Activated T-helper 2 cell treated with anti-CD3 and anti-CD28 coated beads, Interferon-gamma antibody, Interleukin-2, Interleukin-4, amounts not matched to agents 10 μg/mL and 5 μg/mL and 100 μg/mL, durations not matched to agents 14 hours and 24 hours and 36 hours (primary cell): ENCODE data around the gene NUP98. TPM values are rescaled to one million over a fixed set of nuclear protein-coding genes. Genes with fewer than 3 reads are reported as not detected.
A peak's percentile ranks its signal among the peaks of the same experiment; 100 is the strongest.

Experiments used
- DNase-seq: peaks from one replicate; pipeline ENCODE4 v3.0.0; 2021; ENCODE audit warnings: low spot score
- H3K27ac Mint-ChIP-seq: one replicate; pipeline ENCODE4 v1.8.0; 2021; ENCODE audit warnings: mixed read lengths
- H3K27me3 Mint-ChIP-seq: one replicate; pipeline ENCODE4 v1.8.0; 2021; ENCODE audit warnings: low read depth, mixed read lengths
- H3K36me3 Mint-ChIP-seq: one replicate; pipeline ENCODE4 v1.8.0; 2021; ENCODE audit warnings: low read depth, mixed read lengths
- H3K4me1 Mint-ChIP-seq: one replicate; pipeline ENCODE4 v1.8.0; 2021; ENCODE audit warnings: low read depth, mixed read lengths
- H3K4me3 Mint-ChIP-seq: one replicate; pipeline ENCODE4 v1.8.0; 2021; ENCODE audit warnings: low read depth, mild to moderate bottlenecking, moderate library complexity, mixed read lengths
- H3K9me3 Mint-ChIP-seq: one replicate; pipeline ENCODE4 v1.8.0; 2021; ENCODE audit warnings: mixed read lengths
- intact Hi-C: fragments of 100-400 bp; cut with micrococcal nuclease; formaldehyde crosslinking; loops from one replicate; pipeline ENCODE4 v1.15.1; 2023
- total RNA-seq: library from RNA; stranded (reverse); gene quantifications from 2 replicates; pipeline ENCODE4 v1.2.3, GENCODE V29; 2022

NUP98 gene
- total RNA-seq, 1 donor from 2014 or later = 123 TPM

DNA sequence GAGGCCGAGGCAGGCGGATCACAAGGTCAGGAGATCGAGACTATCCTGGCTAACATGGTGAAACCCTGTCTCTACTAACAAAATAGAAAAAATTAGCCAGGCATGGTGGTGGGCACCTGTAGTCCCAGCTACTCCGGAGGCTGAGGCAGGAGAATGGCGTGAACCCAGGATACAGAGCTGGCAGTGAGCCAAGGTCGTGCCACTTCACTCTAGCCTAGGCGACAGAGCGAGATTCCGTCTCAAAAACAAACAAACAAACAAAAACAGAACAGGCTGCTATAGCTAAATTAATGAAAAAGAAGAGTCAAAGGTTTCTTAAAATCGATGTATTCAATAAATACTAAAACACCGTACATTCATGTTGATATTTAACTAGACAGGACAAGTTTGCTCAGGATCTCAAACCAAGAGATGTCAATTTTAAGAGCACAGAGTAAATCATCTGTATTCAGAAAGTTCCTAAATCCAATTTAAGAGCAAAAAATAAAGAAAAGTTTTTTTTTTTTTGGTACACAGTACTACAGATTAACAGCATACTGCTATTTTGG lies 59.9 kb downstream of the NUP98 start:
- no peak overlapping the region for H3K27ac Mint-ChIP-seq
- peaks cover 21% of the 10 kb centered on the region for H3K4me1 Mint-ChIP-seq
- intact Hi-C loops = no loop called here
- H3K36me3 Mint-ChIP-seq = peaks cover 78% of the 10 kb centered on the region
- no peak overlapping the region for H3K4me3 Mint-ChIP-seq
- no peak for DNase-seq
- no peaks in the 10 kb centered on the region for H3K27me3 Mint-ChIP-seq
- H3K9me3 Mint-ChIP-seq = no peaks in the 10 kb centered on the region

DNA sequence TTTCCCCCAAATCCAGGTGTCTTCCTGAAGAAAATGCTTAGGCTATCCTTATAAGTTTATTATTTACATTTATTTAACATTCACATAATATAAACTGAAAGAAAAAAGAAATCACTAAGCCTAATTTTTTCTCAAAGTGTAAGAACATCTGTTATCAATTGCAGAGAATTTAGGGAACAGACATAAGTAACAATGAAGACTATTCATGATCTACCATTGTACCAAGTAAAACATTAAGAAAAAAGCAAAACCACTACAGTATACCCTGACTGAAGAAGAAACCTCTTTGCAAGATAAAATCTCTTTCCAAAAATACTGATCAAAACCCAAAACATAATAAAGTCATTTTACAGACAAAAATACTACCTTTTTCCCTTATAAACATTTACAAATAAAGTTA lies 60.5 kb downstream of the NUP98 start:
- intact Hi-C loops = no loop called here
- Mint-ChIP-seq H3K27ac (no peak overlapping the region), H3K27me3 (no peaks in the 10 kb centered on the region), H3K4me3 (no peak overlapping the region), H3K36me3 (peaks cover 80% of the 10 kb centered on the region), H3K4me1 (peaks cover 21% of the 10 kb centered on the region), H3K9me3 (no peaks in the 10 kb centered on the region)
- DNase-seq = no peak

DNA sequence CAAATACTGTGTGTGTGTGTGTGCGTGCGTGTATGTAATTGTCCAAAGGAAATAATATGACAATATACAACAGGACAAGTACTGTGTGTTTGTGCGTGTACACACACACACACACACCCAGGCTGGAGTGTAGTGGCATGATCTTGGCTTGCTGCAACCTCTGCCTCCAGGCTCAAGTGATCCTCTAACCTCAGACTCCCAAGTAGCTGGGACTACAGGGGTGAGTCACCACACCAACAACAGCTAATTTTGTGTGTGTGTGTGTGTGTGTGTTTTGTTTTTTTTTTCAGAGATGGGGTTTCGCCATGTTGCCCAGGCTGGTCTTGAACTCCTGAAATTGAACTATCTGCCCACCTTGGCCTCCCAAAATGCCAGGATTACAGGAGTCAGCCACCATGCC lies 61.5 kb downstream of the NUP98 start:
- Mint-ChIP-seq H3K27me3 (no peaks in the 10 kb centered on the region), H3K4me3 (no peak overlapping the region), H3K4me1 (peaks cover 21% of the 10 kb centered on the region), H3K9me3 (no peaks in the 10 kb centered on the region), H3K36me3 (peaks cover 78% of the 10 kb centered on the region), H3K27ac (no peak overlapping the region)
- DNase-seq = no peak
- intact Hi-C loops = no loop called here

DNA sequence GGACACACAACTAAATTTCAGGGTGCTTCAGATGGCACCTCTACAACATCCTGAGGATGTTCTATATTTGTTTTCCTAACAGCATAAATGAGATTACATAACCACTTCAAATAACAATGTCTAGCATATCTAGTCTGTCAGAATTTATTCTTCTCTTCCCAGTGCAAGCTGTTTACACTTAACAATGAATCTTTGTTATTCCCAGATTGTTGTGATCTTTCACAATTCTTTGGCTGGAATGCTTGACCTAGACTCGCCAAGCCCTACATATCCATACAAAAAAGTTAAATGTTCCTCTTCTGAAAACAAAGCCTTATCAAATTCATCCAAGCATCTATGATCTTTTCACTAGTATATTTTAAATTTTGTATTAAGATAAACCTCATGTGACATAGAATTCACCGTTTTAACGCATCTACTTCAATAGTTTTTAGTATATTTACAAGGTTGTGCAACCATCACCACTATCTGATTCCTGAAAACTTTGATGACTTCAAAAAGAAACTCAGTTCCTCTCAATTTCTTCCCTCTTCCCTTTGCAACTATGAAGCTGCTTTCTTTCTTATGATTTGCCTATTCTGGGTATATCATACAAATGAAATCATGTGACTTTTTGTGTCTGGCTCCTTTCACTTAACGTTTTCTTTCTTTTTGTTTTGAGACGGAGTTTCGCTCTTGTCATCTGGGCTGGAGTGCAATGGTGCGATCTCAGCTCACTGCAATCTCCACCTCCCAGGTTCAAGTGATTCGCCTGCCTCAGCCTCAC lies 64.5 kb downstream of the NUP98 start:
- peaks cover 87% of the 10 kb centered on the region for H3K36me3 Mint-ChIP-seq
- peaks cover 24% of the 10 kb centered on the region for H3K4me1 Mint-ChIP-seq

DNA sequence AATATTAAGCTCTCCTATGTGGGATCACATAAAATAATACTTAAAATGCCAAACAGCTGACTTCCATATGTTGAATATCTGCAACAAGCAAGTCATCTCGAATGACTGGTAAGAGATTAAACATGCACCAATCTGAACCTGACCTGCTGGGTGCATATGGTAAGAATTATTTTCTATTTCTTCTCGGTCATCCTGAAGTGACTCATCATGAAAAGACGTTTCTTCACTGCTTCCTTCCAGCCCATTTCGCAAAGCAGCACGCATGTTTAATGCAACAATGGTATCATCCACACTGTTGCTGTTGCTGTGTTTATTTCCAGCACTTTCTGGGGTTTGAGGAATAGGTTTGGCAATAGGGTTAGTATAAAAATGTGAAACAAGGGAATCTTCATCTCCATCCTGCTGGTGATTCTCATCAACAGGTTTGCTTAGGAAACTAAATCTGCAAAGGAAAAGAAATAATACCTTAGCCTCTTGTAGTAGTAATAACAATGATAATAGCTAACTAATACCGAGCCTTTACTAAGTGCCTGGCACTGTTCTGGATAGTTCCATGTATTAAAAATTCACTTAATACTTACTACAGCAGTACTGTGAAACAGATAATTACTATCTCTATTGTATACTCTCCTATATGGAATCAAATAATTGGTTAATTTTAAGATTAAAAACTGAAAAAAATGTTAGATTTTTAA lies 74.2 kb downstream of the NUP98 start:
- no peak overlapping the region for H3K4me3 Mint-ChIP-seq
- no peaks in the 10 kb centered on the region for H3K9me3 Mint-ChIP-seq
- peaks cover 76% of the 10 kb centered on the region for H3K36me3 Mint-ChIP-seq
- peaks cover 5% of the 10 kb centered on the region for H3K4me1 Mint-ChIP-seq
- H3K27me3 Mint-ChIP-seq = no peaks in the 10 kb centered on the region
- intact Hi-C loops = no loop called here
- no peak for DNase-seq
- H3K27ac Mint-ChIP-seq = no peak overlapping the region

More for the DNA sequence above, 64.5 kb downstream of the NUP98 start:
- intact Hi-C loops = no loop called here
- Mint-ChIP-seq H3K27ac (peak overlapping the region; percentile 46), H3K9me3 (no peaks in the 10 kb centered on the region), H3K4me3 (no peak overlapping the region), H3K27me3 (no peaks in the 10 kb centered on the region)
- DNase-seq = no peak

DNA sequence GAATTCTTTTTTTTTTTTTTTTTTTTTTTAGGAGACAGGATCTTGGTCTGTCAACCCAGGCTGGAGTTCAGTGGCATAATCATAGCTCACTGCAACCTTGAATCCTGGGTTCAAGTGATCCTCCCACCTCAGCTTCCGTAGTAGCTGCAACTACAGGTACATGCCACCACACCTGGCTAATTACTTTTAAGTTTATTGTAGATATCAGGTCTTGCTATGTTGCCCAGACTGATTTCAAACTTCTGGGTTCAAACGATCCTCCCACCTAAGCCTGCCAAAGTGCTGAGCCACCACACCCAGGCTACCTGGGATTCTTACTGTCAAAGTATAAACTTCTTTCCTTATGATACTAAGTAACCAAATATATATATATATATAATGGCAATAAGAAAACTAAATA lies 75.3 kb downstream of the NUP98 start:
- Mint-ChIP-seq H3K27me3 (no peaks in the 10 kb centered on the region), H3K4me3 (no peak overlapping the region), H3K4me1 (peaks cover 3% of the 10 kb centered on the region), H3K9me3 (no peaks in the 10 kb centered on the region), H3K27ac (no peak overlapping the region), H3K36me3 (peaks cover 76% of the 10 kb centered on the region)
- intact Hi-C loops = no loop called here
- DNase-seq = no peak

DNA sequence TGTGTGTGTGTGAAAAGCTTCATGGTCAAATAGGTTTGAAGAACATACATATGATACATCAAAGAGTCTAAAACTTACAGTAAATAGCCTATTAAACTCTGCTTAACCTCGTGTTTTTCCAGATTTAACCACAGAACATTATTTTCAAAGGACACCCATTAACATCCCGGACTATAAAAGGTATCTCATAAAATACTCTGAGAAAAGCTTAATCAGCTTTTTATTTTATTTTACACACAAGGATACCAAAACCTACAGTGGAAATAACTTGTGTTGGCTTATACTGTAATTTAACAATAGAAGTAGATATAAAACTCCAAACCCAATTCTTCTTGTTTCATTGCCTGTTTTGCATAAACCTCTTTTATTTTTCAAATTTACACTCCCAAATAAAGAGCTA lies 76.4 kb downstream of the NUP98 start:
- Mint-ChIP-seq H3K27ac (no peak overlapping the region), H3K4me1 (peaks cover 3% of the 10 kb centered on the region), H3K27me3 (no peaks in the 10 kb centered on the region), H3K36me3 (peaks cover 71% of the 10 kb centered on the region), H3K4me3 (no peak overlapping the region), H3K9me3 (no peaks in the 10 kb centered on the region)
- DNase-seq = no peak
- intact Hi-C loops = no loop called here

DNA sequence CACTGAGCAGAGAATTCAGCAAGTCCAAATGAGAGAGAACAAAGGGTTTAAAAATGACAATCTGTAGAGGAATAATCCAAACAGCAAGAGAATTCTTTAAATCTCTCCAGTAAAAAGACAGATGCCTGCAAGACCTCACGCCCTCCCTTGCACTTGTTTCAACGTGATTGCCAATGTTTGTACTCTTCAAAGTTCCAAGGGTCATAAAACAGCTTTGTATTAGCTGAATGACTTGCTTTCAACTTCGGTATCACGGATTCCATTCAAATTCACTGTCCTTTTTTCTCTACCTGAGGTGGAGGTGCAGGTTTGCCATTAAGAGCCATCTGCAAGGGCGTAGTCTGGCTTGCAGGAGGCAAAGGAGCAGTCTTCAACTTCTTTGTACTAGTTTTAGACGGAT lies 85.1 kb downstream of the NUP98 start:
- peaks cover 3% of the 10 kb centered on the region for H3K4me1 Mint-ChIP-seq
- H3K9me3 Mint-ChIP-seq = no peaks in the 10 kb centered on the region
- no peak overlapping the region for H3K27ac Mint-ChIP-seq
- no peak overlapping the region for H3K4me3 Mint-ChIP-seq
- intact Hi-C loops = no loop called here
- no peaks in the 10 kb centered on the region for H3K27me3 Mint-ChIP-seq
- no peak for DNase-seq
- peaks cover 70% of the 10 kb centered on the region for H3K36me3 Mint-ChIP-seq

DNA sequence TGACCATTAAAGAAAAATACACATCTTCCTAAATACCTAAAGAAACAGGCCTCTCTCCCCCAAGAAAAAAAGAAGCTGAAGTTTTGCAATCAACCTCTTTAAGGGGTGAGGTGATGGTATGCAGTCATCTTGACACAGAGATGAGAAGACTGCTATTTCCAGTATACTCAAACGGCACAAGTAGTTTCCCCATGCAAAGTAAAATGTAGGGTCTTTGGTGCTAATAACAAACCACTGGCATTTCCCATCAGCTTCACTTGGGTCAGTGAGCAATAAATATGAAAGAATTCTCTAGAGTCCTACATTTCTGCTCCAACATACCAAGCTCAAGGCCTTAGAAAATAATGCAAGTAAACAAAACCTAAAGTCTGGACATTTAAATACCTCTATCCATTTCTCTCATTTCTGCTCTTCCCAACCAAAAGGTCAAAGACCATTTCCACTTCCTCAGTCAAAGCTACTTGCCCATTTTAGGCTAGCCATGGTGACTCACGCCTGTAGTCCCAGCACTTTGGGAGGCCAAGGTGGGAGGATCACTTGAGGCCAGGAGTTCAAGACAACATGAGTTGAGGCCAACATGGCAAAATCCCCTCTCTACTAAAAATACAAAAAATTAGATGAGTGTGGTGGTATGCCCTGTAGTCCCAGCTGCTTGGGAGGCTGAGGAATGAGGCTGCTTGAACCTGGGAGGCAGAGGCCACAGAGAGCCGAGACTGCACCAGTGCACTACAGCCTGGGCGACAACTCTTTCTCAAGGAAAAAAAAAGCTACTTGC lies 86.7 kb downstream of the NUP98 start:
- H3K27me3 Mint-ChIP-seq = no peaks in the 10 kb centered on the region
- DNase-seq = no peak
- no peaks in the 10 kb centered on the region for H3K9me3 Mint-ChIP-seq
- intact Hi-C loops = no loop called here
- peak overlapping the region; percentile 76 for H3K27ac Mint-ChIP-seq
- H3K4me1 Mint-ChIP-seq = peaks cover 4% of the 10 kb centered on the region
- H3K4me3 Mint-ChIP-seq = no peak overlapping the region
- H3K36me3 Mint-ChIP-seq = peaks cover 72% of the 10 kb centered on the region

DNA sequence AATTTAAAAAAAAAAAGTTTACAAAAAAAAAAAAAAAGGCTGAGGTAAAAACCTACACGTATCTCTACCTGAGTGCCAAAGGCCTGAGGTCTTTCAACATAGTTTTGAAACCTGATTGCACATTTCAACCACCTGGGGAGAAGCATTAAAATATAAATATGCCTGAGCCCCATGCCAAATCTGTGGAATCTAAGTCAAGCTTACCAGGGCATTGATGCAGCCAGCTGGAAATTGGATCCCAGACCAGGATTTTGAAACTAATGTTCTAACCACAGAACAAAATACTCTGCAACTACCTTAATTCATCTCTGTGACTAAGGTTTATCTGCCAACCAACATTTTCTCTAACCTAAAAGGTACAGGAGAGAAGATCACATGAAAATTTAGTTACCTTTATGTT lies 87.4 kb downstream of the NUP98 start:
- H3K4me1 Mint-ChIP-seq = peaks cover 4% of the 10 kb centered on the region
- no peaks in the 10 kb centered on the region for H3K9me3 Mint-ChIP-seq
- intact Hi-C loops = no loop called here
- no peaks in the 10 kb centered on the region for H3K27me3 Mint-ChIP-seq
- H3K27ac Mint-ChIP-seq = no peak overlapping the region
- DNase-seq = no peak
- peaks cover 73% of the 10 kb centered on the region for H3K36me3 Mint-ChIP-seq
- no peak overlapping the region for H3K4me3 Mint-ChIP-seq

DNA sequence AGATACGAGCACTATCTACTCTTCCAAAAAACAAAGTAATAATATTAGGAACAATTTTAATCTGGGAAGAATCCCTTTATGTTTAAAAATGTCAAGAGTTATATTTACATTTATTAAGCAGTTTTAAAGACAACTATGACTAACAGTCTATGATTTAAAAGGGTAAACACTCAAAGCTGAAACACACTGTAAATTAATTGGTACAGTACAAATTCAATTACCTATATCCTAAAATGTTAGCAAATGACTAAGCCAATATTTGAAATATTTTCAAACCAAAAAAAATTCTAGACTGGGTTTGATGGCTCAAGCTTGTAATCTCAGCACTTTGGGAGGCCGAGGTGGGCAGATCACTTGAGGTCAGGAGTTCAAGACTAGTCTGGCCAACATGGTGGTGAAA lies 90.2 kb downstream of the NUP98 start:
- Mint-ChIP-seq H3K36me3 (peaks cover 69% of the 10 kb centered on the region), H3K27me3 (no peaks in the 10 kb centered on the region), H3K4me3 (no peak overlapping the region), H3K4me1 (peaks cover 6% of the 10 kb centered on the region), H3K9me3 (no peaks in the 10 kb centered on the region), H3K27ac (no peak overlapping the region)
- intact Hi-C loops = no loop called here
- DNase-seq = no peak

DNA sequence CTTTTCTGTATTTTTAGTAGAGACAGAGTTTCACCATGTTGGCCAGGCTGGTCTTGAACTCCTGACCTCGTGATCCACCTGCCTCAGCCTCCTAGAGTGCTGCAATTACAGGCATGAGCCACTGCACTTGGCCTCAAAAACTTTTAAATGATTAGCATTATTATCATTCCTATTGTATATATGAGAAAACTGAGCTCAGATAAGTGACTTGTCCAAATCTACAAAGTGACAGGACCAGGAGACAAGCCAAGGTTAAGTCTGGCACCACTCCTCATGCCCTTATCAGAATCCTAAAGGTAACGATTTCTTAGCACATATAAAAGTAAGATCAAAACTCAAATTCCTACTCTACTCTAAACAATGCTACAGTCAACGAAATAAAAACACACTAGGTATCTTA lies 94.0 kb downstream of the NUP98 start:
- intact Hi-C loops = no loop called here
- Mint-ChIP-seq H3K4me3 (no peak overlapping the region), H3K9me3 (no peaks in the 10 kb centered on the region), H3K27ac (no peak overlapping the region), H3K4me1 (peaks cover 4% of the 10 kb centered on the region), H3K36me3 (peaks cover 73% of the 10 kb centered on the region), H3K27me3 (no peaks in the 10 kb centered on the region)
- DNase-seq = no peak

DNA sequence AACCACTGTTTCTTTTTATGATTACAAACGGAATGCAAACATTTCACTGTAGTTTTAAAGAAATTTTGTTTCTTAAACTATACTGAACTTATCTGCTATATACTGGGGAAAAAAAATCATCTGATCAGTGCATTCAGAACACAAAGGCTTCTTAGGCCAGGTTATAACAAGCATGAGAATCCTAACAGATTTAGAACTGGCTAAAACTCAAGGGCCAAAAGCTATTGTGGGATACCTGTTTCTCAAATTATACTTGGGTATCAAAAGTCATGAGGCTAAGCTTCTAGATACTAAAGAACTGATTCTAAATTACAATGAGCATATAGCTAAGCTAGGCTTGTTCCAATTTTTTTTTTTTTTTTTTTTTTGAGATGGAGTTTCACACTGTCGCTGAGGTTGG lies 96.4 kb downstream of the NUP98 start:
- no peak for DNase-seq
- Mint-ChIP-seq H3K27me3 (no peaks in the 10 kb centered on the region), H3K4me3 (no peak overlapping the region), H3K36me3 (peaks cover 69% of the 10 kb centered on the region), H3K27ac (no peak overlapping the region), H3K9me3 (no peaks in the 10 kb centered on the region), H3K4me1 (peaks cover 2% of the 10 kb centered on the region)
- intact Hi-C loops = no loop called here
